Activated CD4-positive, alpha-beta memory T cell treated with anti-CD3 and anti-CD28 coated beads for 36 hours (primary cell): ENCODE measurements around the gene PCOLCE2. TPM values are rescaled to one million over a fixed set of nuclear protein-coding genes. Genes with fewer than 3 reads are reported as not detected.

ENCODE experiments used
- CTCF ChIA-PET: fragments of 350-600 bp; sonication (Branson Sonifier 250); formaldehyde crosslinking; loops from one replicate; lab custom pipeline; 2021; ENCODE audit warnings: antibody characterized with exemption, inconsistent platforms; lab: Charles Lee
- POLR2A ChIA-PET: fragments of 350-600 bp; sonication (Branson Sonifier 250); formaldehyde crosslinking; loops from one replicate; lab custom pipeline; 2021; ENCODE audit warnings: antibody characterized with exemption; lab: Charles Lee
- DNase-seq: peaks from one replicate; pipeline ENCODE4 v3.0.0-alpha.2; 2020
- H3K27ac Mint-ChIP-seq: one replicate; pipeline ENCODE4 v1.8.0; 2021; ENCODE audit warnings: mixed read lengths
- H3K27me3 Mint-ChIP-seq: one replicate; pipeline ENCODE4 v1.8.0; 2021; ENCODE audit warnings: mixed read lengths
- H3K36me3 Mint-ChIP-seq: one replicate; pipeline ENCODE4 v1.8.0; 2021; ENCODE audit warnings: mixed read lengths
- H3K4me1 Mint-ChIP-seq: one replicate; pipeline ENCODE4 v1.8.0; 2021; ENCODE audit warnings: low read depth, mixed read lengths
- H3K4me3 Mint-ChIP-seq: one replicate; pipeline ENCODE4 v1.8.0; 2021; ENCODE audit warnings: mild to moderate bottlenecking, mixed read lengths
- H3K9me3 Mint-ChIP-seq: one replicate; pipeline ENCODE4 v1.8.0; 2021; ENCODE audit warnings: mixed read lengths
- intact Hi-C: fragments of 100-400 bp; cut with micrococcal nuclease; formaldehyde crosslinking; loops from one replicate; pipeline ENCODE4 v1.15.1; 2023
- total RNA-seq, 2 experiments: library from RNA; stranded (reverse); gene quantifications; one replicate each; pipeline ENCODE4 v1.2.3, GENCODE V29; 2021

PCOLCE2 gene
- total RNA-seq, 2 experiments from 2014 or later: 0.57 TPM; not detected in 1

DNA sequence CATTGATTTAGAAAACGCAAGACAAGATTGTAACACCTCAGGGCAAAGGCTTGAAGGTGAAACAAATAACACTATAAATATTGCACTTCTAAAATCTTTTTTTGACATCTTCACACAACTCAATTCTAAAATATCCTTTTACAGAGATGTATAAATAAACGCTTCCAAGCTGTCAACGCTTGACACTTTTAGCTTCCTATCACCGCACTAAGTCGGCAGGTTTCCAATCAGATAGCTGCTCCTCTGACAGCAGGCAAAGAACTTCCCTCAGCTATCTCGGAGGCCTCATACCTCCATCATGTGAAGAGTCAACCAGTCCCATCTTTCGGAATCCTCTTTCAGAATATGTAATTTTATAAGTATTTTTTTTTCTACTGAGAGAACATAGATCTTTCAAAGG, 71.0 kb downstream of the PCOLCE2 start:
- intact Hi-C loops: no loop called here
- Mint-ChIP-seq H3K4me3 (no peak overlapping the region), H3K27ac (no peak overlapping the region), H3K36me3 (no peaks in the 10 kb centered on the region), H3K4me1 (no peaks in the 10 kb centered on the region), H3K27me3 (peaks cover 8% of the 10 kb centered on the region), H3K9me3 (no peaks in the 10 kb centered on the region)
- DNase-seq: no peak
- CTCF ChIA-PET: interaction anchor here (1.4 kb wide), 1 partner anchor 11 kb away, joined by 5 read pairs; no protein-coding TSS in a partner anchor
- POLR2A ChIA-PET: no interaction called here

DNA sequence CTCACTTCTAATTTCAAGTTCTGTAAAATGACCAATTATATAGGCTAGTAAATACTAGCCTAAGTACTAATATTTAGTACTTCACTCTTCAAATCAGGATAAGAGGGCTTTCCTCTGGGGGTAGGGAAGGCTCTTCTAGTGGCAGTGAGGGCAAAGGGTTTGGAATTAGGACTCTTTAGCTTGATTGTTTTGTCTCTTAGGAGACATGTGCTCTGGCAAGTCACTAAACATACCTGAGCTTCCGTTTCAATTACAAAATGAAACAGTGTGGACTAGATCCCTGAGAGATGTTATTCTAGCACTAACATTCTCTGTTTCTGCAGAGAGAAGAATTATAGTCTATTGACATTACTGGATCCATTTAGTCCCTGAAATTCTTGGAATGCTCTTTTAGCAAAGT, 71.5 kb downstream of the PCOLCE2 start:
- H3K9me3 Mint-ChIP-seq: no peaks in the 10 kb centered on the region
- peaks cover 10% of the 10 kb centered on the region for H3K27me3 Mint-ChIP-seq
- no peaks in the 10 kb centered on the region for H3K36me3 Mint-ChIP-seq
- CTCF ChIA-PET: interaction anchor here (1.4 kb wide), 1 partner anchor 11 kb away, joined by 5 read pairs; no protein-coding TSS in a partner anchor
- POLR2A ChIA-PET: interaction anchor here (0.6 kb wide), 1 partner anchor 9 kb away, joined by 5 read pairs; no protein-coding TSS in a partner anchor
- no peak overlapping the region for H3K4me3 Mint-ChIP-seq
- intact Hi-C loops: no loop called here
- no peak for DNase-seq
- H3K27ac Mint-ChIP-seq: no peak overlapping the region
- H3K4me1 Mint-ChIP-seq: no peaks in the 10 kb centered on the region

DNA sequence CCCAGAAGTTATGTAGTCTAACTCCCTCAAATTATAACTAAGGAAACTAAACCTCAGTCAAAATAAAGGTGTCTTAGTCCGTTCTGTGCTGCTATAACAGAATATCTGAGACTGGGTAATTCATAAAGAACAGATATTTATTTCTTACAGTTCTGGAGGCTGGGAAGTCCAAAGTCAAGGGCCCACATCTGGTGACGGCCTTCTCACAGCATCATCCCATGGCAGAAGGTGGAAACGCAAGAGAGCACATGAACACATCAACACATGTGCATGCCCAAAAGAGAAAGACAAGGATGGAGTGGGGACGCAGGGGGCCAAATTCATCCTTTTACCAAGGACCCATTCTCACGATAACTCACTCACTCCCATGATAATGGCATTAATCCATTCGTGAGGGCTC, 73.1 kb downstream of the PCOLCE2 start:
- intact Hi-C loops: no loop called here
- Mint-ChIP-seq H3K9me3 (no peaks in the 10 kb centered on the region), H3K27ac (no peak overlapping the region), H3K36me3 (no peaks in the 10 kb centered on the region), H3K4me1 (no peaks in the 10 kb centered on the region), H3K27me3 (peaks cover 14% of the 10 kb centered on the region), H3K4me3 (no peak overlapping the region)
- POLR2A ChIA-PET: interaction anchor here (0.6 kb wide), 1 partner anchor 132 kb away, joined by 3 read pairs; no protein-coding TSS in a partner anchor
- CTCF ChIA-PET: interaction anchor here (1.0 kb wide), 1 partner anchor 13 kb away, joined by 5 read pairs; no protein-coding TSS in a partner anchor
- DNase-seq: no peak

DNA sequence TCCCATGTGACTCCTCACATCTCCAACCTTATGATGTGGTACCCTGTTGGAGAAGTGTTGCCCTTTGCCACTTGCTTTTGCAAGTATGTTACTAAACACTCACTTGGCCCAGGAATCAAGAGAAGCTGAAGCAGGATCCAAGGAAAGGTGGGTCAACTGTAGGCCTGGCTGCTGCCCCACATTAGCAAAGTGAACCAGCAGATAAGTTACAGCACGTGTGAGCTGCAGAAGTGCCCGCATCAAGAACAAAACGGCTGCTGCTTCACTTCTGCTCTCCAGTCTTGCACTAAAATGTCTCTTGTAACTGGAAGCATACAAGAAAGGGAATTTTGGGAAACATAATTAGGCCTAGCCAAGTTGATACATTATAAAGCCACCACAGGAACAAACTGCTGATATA, 79.6 kb downstream of the PCOLCE2 start:
- DNase-seq: no peak
- no peaks in the 10 kb centered on the region for H3K36me3 Mint-ChIP-seq
- H3K27me3 Mint-ChIP-seq: peaks cover 7% of the 10 kb centered on the region
- peaks cover 9% of the 10 kb centered on the region for H3K4me1 Mint-ChIP-seq
- no peak overlapping the region for H3K27ac Mint-ChIP-seq
- ChIA-PET POLR2A (no interaction called here), CTCF (interaction anchor here (1.4 kb wide), 1 partner anchor 222 kb away, joined by 4 read pairs; no protein-coding TSS in a partner anchor)
- intact Hi-C loops: no loop called here
- H3K4me3 Mint-ChIP-seq: no peak overlapping the region
- H3K9me3 Mint-ChIP-seq: no peaks in the 10 kb centered on the region

DNA sequence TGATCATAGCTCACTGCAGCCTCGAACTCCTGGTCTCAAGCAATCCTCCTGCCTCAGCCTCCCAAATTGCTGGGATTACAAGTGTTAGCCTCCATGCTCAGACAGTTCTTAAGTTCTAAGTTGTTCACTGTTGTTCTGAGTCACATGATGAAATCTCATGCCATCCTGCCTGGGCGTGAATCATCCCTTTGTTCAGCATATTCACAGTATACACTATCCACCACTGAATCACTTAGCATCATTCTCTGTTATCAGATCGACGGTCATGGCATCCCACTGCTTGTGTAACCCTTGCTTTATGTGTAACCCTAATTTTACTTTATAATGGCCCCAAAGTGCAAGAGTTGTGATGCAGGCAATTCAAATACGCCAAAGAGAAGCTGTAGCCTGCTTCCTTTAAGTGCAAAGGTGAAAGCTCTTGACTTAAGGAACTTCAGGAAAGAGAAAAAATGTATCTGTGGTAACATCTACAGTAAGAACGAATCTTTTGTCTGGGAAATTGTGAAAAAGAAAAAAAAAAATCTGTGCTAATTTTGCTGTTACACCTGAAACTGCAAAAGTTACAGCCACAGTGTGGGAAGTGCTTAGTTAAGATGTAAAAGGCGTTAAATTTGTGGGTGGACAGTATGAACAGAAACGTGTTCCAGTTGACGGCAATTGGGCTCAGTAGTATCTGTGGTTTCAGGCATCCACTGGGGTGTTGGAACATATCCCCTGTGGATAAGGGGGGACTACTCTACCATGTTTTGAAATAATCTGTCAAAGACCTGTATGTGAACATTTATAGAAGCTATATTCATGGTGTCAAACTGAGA, 80.6 kb downstream of the PCOLCE2 start:
- Mint-ChIP-seq H3K27me3 (peaks cover 6% of the 10 kb centered on the region), H3K4me1 (peaks cover 9% of the 10 kb centered on the region), H3K36me3 (no peaks in the 10 kb centered on the region), H3K9me3 (no peaks in the 10 kb centered on the region), H3K4me3 (no peak overlapping the region), H3K27ac (peak overlapping the region; percentile 30)
- DNase-seq: peak; percentile 55
- ChIA-PET POLR2A (interaction anchor here (1.1 kb wide), 1 partner anchor 9 kb away, joined by 5 read pairs; no protein-coding TSS in a partner anchor), CTCF (interaction anchor here (1.4 kb wide), 1 partner anchor 221 kb away, joined by 4 read pairs; no protein-coding TSS in a partner anchor)
- intact Hi-C loops: no loop called here

DNA sequence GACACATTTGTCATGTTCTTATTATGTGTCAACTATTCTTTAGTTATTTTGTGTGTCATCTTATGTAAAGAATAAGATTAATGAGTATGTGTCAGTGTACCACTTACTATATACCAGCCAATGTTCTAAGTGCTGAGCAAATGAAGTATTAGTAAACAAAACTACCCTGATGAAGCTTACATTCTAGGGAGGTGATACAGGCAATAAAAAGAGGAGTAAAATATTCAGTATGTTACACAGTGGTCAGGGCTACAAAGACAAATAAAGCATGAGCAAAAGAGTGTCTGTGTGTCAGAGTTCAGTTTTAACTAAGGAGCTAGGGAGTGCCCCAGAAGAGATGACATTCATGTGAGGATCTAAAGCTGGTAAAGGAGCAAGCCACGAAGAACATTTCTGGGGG, 86.0 kb downstream of the PCOLCE2 start:
- H3K27ac Mint-ChIP-seq: no peak overlapping the region
- H3K36me3 Mint-ChIP-seq: no peaks in the 10 kb centered on the region
- no peaks in the 10 kb centered on the region for H3K27me3 Mint-ChIP-seq
- no peak overlapping the region for H3K4me3 Mint-ChIP-seq
- intact Hi-C loops: no loop called here
- peaks cover under 1% of the 10 kb centered on the region for H3K4me1 Mint-ChIP-seq
- H3K9me3 Mint-ChIP-seq: no peaks in the 10 kb centered on the region
- ChIA-PET POLR2A (no interaction called here), CTCF (no interaction called here)
- DNase-seq: no peak

DNA sequence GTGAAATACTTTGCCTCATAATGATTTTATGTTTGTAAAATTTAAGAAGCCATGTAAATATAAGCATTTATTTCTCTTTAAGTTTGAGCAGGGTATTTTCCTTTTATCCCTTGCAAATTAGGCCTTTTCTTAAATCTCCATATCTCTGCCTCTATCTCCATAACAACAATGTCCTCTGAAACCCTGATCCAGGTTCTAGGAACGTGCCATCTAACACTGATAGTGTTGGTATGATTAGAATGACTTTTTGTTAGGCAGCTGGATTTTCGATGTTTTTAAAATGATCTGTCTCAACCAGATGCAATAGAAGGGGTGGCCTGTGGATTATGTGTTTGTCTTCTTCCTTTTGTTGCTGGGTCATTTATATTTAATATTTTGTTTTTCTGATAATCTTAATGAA, 87.1 kb downstream of the PCOLCE2 start:
- no peaks in the 10 kb centered on the region for H3K4me1 Mint-ChIP-seq
- no peak overlapping the region for H3K27ac Mint-ChIP-seq
- no peak for DNase-seq
- CTCF ChIA-PET: no interaction called here
- no peaks in the 10 kb centered on the region for H3K27me3 Mint-ChIP-seq
- no peak overlapping the region for H3K4me3 Mint-ChIP-seq
- no peaks in the 10 kb centered on the region for H3K36me3 Mint-ChIP-seq
- no peaks in the 10 kb centered on the region for H3K9me3 Mint-ChIP-seq
- POLR2A ChIA-PET: no interaction called here
- intact Hi-C loops: no loop called here

DNA sequence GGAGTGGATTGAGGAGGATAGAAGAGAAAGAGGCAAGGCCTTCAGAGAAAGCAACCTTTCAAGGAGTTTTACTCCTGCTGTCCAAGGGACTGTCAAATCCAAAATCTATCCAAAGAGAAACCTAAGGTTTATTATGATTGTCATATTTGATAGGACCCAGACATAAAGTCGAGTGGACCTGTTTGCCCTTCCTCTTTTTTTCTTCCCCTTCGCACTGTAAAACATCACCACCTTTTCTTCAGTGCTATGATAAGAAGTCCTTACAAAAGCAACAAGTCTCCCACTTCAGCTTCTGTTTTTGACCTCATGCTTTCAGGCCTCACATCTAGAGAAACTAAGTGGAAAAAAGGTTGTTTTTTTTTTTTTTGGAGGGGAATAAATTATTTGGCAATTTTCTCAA, 92.1 kb downstream of the PCOLCE2 start:
- H3K4me3 Mint-ChIP-seq: no peak overlapping the region
- ChIA-PET POLR2A (no interaction called here), CTCF (no interaction called here)
- DNase-seq: no peak
- H3K27me3 Mint-ChIP-seq: no peaks in the 10 kb centered on the region
- no peak overlapping the region for H3K27ac Mint-ChIP-seq
- no peaks in the 10 kb centered on the region for H3K4me1 Mint-ChIP-seq
- H3K36me3 Mint-ChIP-seq: no peaks in the 10 kb centered on the region
- no peaks in the 10 kb centered on the region for H3K9me3 Mint-ChIP-seq
- intact Hi-C loops: no loop called here

DNA sequence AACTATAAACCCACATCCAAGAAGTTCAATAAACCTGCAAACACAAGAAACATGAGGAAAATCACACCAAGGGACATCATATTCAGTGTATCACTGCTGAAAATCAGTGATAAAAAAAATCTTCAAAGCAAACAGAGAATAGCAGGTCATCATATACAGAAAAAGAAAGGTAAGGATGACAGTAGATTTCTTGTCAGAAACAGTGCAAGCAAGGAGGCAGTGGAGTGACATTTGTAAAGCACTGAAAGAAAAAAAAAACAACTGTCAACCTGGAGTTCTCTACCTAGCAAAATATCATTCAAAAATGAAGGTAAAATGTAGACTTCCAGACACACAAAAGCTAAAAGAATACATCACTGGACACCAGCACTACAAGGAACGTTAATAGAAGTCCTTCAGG, 93.6 kb downstream of the PCOLCE2 start:
- Mint-ChIP-seq H3K27me3 (no peaks in the 10 kb centered on the region), H3K27ac (no peak overlapping the region), H3K36me3 (no peaks in the 10 kb centered on the region), H3K4me3 (no peak overlapping the region), H3K9me3 (no peaks in the 10 kb centered on the region), H3K4me1 (no peaks in the 10 kb centered on the region)
- ChIA-PET CTCF (no interaction called here), POLR2A (no interaction called here)
- intact Hi-C loops: no loop called here
- DNase-seq: no peak

DNA sequence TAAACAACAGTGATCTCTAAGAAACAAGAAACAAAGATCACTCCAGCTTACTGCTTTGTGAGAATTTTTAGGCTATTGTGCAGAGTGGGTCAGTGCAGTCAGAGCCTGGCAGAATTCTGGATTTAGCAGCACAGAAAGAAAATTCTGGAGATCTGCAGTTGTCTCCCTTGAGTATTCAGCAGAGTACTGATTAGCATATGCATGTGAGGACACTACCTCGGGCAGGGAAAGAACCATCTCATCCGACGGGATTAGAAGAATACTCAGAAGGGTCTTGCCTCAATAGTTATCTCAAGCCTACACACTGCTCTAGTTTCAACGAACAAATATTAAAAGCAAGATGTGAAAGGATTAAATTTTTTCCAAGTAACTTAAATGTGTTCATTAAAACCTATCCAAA, 94.4 kb downstream of the PCOLCE2 start:
- DNase-seq: no peak
- POLR2A ChIA-PET: no interaction called here
- Mint-ChIP-seq H3K36me3 (no peaks in the 10 kb centered on the region), H3K27ac (no peak overlapping the region), H3K4me3 (no peak overlapping the region), H3K9me3 (no peaks in the 10 kb centered on the region), H3K27me3 (no peaks in the 10 kb centered on the region), H3K4me1 (no peaks in the 10 kb centered on the region)
- intact Hi-C loops: no loop called here
- CTCF ChIA-PET: no interaction called here

DNA sequence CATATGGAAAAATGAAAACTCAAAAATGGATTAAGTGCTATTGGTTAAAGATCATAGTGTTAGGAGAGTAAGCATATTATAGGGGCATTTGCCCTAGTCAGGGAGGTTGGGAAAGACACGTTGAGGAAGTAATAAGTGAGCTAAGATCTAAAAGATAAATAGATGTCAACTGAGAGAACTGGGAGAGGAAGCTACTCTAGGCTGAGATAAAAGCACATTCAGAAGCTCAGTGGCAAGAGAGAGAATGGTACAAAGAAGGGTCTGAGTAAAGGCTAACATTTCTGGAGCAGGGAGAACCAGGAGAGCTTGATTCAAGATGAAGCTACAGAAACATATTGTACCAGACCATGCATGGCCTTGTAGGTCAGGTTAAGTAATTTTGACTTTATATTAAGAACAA, 101.2 kb downstream of the PCOLCE2 start:
- Mint-ChIP-seq H3K27ac (no peak overlapping the region), H3K36me3 (peaks cover 2% of the 10 kb centered on the region), H3K4me1 (no peaks in the 10 kb centered on the region), H3K27me3 (no peaks in the 10 kb centered on the region), H3K4me3 (no peak overlapping the region), H3K9me3 (no peaks in the 10 kb centered on the region)
- POLR2A ChIA-PET: no interaction called here
- intact Hi-C loops: no loop called here
- no peak for DNase-seq
- CTCF ChIA-PET: interaction anchor here (2.2 kb wide), 1 partner anchor 41 kb away, joined by 5 read pairs; no protein-coding TSS in a partner anchor

DNA sequence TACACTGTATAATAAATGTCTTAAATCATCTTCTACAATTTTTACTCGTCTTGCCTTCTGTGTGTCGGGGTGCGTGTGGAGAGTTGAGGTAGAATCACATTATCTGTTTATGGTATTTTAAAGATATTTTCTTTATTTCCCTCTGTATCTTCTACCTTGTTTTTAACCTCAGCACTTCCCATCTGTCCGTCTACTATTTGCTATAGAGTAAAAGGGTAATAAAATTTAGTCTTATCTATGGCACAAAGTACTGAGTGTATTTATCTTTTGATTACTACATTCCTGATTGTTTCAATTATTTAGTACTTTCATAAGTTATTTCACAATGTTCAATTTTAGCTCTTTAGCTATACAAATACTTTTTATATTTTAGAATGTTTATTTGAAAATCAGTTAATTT, 102.9 kb downstream of the PCOLCE2 start:
- no peak for DNase-seq
- CTCF ChIA-PET: no interaction called here
- Mint-ChIP-seq H3K4me3 (no peak overlapping the region), H3K36me3 (peaks cover 5% of the 10 kb centered on the region), H3K27me3 (no peaks in the 10 kb centered on the region), H3K4me1 (no peaks in the 10 kb centered on the region), H3K9me3 (no peaks in the 10 kb centered on the region), H3K27ac (no peak overlapping the region)
- intact Hi-C loops: no loop called here
- POLR2A ChIA-PET: no interaction called here
